Stimulated activated CD4-positive, alpha-beta T cell treated with anti-CD3 and anti-CD28 coated beads, Interleukin-2, amount 100 ng/mL, for 48 hours (primary cell): ENCODE data around the gene AKR1E2.
"Not testable (repeated sequence)": the region's sequence is repeated elsewhere in the genome, so short reads cannot be mapped to it uniquely, and the experiment has no call there.

Experiments used
- DNase-seq, 2 donors: peaks; one replicate each; pipeline ENCODE4 v3.0.0-alpha.2; 2020

AKR1E2 gene

DNA sequence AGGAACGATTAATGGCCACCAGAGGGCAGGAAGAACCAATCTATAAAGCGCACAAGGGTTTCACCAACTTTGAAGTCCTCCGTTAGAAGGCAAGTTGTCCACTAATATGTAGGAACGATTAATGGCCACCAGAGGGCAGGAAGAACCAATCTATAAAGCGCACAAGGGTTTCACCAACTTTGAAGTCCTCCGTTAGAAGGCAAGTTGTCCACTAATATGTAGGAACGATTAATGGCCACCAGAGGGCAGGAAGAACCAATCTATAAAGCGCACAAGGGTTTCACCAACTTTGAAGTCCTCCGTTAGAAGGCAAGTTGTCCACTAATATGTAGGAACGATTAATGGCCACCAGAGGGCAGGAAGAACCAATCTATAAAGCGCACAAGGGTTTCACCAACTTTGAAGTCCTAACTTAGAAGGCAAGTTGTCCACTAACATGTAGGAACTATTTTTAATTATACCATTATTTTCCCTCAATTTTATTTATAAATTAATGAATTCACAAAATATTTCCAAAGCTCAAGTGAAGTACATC, 10.3 kb upstream of the AKR1E2 start:
- not testable (repeated sequence) for DNase-seq

DNA sequence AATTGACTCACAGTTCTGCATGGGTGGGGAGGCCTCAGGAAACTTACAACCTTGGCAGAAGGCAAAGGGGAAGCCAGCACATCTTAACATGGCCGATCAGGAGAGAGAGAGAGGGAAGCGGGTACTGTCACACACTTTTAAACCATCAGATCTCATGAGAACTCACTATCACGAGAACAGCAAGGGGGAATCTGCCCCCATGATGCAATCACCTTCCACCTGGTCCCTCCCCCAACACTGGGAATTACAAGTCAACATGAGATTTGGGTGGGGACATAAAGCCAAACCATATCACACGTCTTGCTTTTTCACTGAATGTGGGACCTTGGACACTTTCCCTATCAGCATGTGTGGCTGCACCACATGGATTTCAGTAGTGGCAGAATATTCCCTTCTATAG, 9.0 kb upstream of the AKR1E2 start:
- DNase-seq = no peak

DNA sequence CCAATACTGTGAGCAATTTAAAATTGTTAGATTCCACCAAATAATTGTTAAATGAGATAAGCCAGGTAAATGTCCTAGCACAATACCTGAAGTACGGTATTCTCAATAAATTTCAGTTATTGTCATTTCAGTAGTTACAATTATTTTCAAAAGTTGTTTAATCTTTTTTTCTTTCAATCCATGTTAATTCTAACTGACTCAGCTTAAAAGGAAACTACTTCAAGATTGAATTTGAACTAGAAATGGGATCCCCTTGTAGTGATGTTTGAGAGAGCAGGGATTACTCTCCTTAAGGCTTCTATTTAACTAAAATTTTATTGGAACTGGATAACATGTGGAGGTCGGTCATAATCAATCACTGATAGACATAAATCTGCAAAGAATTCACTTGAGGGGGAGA, 6.9 kb upstream of the AKR1E2 start:
- DNase-seq = no peak

DNA sequence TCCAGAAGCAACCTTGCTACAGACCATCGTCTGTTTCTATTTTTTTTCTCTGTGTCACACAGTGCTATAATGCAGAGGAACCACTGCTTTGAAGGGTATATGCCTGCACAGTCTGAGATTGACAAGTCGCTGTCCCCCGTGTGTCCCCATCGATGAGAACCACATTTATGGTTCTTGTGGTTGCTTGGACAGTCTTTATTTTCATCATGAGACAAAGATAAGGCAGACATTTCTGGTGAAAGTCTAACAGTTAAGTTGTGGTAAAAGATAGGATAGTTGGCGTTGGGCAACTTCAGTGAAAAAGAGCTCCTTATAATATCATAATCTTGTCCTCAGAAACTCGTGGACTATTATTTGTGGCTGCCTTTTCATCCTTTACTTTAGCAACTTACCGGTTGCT, 6.3 kb upstream of the AKR1E2 start:
- DNase-seq = no peak

DNA sequence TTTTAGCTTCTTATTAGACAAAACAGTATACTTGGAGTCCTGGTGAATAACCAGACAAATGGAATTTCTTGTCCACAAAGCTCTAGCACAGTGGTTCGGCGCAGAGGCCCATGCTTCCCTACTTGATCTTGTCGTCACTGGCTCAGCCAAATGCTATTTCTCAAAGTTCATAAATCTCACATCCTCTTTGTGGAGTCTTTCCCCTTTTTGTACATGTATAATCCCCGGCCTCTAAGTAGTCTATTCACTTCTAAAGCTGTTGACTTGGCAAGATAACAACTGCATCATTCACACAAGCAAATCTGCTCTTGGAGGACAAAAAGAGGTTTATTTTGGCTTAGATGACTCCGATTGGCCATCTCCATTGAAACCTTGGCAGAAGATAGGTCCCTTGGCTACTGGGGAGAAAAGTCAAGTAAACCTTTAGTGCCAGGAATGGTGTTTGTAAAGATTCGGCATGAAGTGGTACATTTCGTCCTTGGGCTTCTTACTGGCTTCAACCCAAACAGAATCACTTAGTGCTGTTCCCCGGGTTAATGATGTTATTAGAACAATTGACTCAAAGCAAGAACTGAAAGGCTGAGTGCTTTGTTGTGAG, 5.1 kb upstream of the AKR1E2 start:
- DNase-seq = no peak

DNA sequence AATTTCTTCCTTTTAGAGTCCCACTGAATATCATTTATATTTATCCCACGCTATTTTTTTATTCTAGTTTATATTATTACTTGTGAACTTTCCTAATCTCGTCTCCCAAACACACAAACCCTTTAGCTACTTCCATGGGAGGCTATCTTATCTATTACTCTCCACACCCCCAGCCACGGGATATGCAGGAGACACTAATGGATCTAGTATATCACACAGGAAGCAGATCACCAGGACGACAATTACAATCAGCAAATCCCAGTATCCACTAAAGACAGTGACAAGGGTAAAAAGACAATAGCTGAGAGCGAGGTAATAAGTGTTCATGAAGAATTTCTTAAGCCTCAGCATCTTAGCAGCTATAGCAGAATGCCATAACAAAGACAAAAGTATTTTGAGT, 3.8 kb upstream of the AKR1E2 start:
- DNase-seq = no peak

DNA sequence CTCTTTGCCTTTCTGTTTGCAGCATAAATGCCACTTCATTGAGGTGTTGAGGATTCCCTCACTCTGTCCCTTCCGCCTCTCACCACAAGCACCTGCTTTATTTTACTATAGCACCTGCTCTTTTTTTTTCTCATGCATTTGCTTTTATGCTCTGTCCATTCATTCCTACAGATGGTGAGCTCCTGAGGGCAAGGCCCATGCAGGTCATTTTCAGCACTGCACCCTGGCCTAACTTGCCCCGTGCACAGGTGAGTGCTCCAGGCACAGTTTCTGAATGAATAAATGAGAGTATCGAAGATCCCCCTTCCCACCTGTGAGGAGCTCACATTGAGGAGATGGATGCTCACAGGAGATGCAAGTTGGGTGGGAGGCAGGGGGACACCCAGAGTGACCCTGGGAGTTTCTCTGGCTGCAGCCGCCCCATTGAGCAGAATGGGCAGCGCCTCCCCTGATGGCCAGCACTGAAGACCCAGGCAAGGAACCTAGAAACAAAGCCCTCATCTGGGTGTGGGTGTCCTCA, 1.2 kb upstream of the AKR1E2 start:
- no peak for DNase-seq

DNA sequence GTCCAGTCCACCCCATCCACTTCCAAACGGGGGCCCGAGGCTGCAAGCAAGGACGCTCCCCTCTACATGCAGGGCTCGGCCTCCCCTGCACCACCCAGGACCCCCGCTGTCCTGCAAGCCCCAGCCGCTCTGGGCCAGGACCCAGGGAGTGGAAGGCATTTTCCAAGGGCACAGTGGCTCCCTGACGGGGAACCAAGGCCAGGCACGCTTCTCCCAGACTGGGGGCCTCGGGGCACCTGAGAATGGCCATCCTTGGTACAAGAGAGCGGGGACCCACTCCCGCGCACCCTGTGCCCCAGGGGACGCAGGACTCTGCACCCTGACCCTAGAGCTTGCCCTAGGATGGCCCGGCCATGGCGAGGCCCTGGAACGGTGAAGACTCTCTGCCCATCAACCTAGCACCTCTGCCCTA, 545 bp upstream of the AKR1E2 start:
- DNase-seq = no peak

DNA sequence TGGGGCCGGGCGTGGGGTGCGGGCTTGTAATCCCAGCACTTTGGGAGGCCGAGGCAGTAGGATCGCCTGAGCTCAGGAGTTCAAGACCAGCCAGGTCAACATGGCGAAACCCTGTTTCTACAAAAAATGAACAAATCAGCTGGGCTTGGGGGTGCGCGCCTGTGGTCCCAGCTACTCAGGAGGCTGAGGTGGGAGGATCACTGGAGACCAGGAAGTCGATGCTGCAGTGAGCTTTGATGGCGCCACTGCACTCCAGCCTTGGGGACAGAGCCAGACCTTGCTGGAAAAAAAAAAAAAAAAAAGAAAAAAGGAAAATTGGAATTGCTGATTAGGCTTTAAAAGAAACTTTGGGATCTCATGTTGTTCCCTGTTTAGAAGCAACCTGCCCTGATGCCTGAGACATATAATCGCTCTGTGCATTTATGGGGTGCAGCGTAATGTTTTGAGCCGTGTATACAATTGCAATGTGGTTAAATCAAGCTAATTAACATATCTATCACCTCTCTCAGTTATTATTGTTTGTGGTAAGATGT, 851 bp downstream of the AKR1E2 start:
- DNase-seq = no peak

DNA sequence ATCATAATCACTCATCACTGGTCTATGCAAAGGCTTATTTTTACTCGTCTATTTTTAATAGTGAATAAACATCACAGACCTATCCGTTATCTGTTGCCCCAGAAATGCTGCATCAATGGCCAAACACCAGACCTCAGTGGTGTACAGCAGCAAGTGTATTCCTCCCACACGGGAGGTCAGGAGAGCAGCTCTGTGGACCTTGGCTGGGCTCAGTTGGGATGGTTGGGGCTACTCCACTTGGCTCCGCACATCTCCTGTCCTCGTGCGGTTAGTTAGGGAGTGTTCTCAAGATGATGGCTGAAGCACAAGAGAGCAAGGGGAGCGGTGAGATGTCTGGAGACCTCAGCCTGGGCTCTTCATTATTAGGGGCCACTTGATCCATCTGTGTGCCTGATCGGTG, 2.0 kb downstream of the AKR1E2 start:
- DNase-seq = no peak

DNA sequence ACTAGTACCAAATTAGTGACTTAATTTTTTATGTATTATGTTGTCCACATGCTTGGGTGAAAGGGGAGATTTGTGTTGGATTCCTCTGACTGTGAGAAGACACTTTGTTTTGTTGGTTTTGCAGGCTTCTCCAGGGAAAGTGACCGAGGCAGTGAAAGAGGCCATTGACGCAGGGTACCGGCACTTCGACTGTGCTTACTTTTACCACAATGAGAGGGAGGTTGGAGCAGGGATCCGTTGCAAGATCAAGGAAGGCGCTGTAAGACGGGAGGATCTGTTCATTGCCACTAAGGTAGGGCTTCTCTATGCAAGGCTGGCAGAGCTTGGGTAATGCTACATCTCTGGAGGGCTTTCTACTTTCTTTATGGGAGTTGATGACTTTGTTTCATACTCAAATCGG, 4.5 kb downstream of the AKR1E2 start:
- DNase-seq = no peak

DNA sequence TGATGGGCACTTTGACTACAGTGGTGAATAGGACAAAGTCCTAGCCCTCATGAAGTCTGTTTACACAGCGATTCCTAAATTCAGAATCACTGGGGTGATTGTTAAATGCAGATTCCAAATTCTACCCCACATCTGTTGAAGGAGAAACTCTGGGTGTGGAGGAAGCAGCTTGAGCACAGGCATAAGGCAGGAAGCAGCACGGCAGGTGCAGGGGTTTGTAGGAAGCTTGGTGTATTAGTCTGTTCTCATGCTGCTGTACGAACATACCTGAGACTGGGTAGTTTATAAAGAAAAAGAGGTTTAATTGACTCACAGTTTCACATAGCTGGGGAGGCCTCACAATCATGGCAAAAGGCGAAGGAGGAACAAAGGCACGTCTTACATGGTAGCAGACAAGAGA, 5.1 kb downstream of the AKR1E2 start:
- DNase-seq = no peak

DNA sequence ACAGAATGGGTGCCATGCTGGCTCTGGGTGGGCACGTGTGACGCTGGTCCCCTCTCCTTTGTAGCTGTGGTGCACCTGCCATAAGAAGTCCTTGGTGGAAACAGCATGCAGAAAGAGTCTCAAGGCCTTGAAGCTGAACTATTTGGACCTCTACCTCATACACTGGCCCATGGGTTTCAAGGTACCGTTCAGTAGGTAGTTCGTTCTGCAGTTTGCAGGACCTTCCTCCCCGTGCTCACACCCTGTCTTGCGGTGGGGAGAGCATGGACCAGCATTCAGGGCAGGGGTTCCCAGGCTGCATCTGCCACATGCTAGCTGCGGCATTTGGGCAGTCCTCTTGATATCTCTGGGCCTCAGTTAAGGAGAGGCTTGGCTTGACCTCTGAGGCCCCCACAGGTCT, 7.3 kb downstream of the AKR1E2 start:
- no peak for DNase-seq

DNA sequence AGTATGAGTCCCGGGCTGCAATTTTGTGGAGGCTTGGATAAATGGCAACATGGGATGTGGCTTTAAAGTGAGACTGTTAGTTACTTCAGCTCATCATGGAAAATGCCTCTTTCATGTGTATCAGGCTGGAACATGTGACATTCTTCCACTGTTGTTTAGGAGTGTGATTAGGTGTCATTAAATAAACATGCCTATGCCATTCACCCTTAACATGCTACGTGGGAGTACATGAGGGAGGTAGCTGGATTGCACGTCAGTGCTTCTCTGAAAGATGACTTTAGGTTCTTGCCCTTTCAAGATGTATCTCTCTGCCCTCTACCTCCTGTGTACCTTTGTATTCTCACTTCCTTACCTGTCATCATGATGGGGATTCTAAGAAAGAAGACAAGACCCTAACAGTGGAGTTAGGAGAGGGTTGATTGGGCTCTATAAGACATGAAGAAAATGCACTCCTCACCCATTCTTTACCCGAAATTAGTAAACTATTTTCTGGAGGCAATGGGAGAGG, 8.9 kb downstream of the AKR1E2 start:
- no peak for DNase-seq

DNA sequence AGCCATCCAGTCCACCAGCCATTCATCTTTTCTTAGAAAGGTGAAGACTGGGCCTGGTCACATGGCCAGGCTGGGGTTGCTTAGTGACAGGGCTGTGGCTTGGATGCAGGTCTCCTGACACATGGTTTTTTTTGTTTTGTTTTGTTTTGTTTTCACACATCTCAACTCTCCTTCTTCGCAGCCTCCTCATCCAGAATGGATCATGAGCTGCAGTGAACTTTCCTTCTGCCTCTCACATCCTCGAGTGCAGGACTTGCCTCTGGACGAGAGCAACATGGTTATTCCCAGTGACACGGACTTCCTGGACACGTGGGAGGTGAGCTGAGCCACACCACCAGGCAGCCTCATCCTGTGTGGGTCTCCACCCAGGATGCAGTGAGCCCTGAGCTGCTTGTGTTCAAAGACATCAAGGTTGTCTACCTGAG, 9.5 kb downstream of the AKR1E2 start:
- no peak for DNase-seq

DNA sequence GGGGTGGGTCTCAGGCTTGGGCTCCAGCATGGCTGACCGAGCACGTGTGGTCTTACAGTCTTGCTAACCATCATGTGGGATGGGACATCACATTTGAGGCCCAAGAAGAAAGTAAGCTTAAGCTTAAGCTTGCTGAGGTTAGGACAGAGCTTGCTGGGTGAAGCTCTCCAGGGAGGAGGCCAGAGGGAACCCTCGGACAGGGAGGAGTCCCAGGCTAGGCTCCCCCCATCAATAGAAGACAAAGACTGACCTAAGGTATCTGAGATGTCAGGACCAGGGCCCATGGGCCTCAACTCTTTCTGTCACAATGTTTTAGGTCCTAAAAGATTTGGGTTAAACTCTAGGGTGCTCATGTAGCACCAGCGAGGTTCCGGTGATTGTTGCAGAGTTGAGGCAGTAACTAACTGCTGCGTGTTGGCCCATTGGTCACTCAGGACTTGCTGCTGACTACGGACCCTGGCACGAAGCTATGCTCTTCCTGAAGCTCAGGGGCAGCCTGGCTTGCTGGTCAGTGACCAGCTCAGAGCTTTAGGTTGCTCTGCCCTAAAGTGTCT, 10.5 kb downstream of the AKR1E2 start:
- DNase-seq = no peak

DNA sequence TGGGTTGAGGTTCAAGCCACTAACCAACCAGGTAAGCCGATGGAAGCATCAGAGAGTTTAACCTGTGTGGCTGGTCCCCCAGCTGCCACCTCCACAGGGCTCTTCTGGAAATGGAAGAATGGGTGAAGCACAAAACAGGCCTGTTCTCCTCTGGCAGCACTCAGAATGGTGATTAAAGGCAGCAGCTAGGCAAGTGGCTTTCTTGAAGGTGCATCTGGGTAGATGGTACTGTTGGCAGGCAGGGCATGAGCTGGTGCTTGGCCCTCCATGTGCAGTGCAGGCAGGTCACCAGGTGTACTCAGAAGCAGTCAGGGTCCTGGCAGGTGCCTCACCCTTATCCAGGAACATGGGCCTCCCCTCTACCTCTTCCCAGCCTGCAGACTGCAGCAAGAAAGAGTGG, 11.5 kb downstream of the AKR1E2 start:
- DNase-seq = no peak

DNA sequence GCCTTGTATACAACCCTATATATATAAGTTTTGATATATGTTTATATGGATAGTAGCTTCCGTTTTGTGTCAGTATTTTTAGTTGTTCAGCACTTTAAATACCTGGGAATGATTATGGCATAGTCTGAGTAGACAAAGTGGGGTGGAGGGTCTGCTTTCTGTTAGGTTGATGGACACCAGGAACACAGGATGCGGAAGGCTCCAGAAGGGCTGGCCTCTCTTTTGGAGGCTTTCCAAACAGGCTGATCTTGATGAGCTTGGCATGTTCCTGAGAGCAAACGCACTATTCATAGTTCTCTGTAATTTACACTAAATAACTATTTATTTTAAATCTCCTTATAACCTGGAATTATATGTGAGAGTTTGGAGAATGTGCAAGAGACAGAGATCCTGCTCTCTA, 12.7 kb downstream of the AKR1E2 start:
- no peak for DNase-seq

DNA sequence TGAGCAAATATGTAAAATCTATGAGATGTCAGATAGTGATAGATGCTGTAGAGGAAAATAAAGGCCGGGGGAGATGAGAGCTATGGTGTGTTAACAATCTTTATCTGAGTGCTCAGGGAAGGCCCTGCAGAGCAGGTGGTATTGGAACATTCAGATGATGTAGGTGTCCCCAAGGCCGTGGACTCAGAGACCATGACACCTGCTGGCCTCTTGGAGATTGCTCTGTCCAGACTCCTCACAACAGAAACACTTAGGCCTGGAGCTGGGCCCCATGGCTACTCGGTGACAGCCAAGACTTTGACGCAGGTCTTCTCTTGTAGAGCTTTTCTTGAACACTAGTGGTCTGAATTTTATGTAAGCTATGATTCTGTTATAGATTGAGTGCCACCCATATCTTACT, 13.3 kb downstream of the AKR1E2 start:
- no peak for DNase-seq

DNA sequence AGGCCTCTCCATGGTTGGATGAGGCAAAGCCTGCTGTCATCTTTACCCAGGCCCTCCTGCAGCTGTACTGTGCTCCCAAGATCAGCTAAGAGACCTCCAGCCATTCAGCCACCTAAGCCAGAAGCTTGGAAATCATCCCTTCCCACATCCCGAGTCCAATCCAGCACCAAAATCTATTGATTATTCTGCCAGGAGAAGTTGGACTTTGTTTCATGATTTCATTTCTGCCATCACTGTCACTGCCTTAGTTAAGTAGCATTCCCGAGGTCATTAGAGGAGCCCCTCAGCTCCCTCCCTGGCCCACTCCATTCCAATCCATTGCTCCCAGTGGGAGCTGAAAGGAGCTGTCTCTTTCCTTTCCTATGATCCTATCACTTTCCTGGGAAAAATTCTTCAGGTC, 14.1 kb downstream of the AKR1E2 start:
- no peak for DNase-seq

DNA sequence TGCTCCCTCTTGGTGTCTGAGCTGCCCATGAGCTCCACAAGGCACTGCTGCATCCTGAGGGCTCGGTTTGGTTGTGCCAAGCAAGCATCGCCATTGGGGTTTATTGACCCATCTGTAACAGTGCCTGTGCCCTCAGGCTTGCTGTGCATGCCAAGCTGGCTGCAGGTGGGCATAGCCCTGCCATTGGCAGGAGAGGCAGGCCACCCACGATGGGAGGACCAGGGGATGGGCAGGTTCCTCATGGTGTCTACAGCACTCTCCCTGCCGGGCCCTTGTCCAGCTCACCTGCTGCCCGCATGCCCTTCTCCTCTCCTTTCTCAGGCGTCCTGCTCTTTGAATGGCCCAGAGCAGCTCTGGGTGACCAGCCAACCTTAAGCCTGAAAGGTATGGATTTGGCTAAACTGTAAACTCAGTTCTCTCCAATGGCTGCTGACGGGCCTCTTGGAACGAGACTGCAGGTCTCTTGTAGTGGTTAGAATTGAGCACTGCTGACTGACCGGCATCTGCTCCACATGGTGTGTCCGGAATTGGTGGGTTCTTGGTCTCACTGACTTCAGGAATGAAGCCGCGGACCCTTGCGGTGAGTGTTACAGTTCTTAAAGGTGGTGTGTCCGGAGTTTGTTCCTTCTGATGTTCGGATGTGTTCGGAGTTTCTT, 17.6 kb downstream of the AKR1E2 start:
- no peak for DNase-seq

DNA sequence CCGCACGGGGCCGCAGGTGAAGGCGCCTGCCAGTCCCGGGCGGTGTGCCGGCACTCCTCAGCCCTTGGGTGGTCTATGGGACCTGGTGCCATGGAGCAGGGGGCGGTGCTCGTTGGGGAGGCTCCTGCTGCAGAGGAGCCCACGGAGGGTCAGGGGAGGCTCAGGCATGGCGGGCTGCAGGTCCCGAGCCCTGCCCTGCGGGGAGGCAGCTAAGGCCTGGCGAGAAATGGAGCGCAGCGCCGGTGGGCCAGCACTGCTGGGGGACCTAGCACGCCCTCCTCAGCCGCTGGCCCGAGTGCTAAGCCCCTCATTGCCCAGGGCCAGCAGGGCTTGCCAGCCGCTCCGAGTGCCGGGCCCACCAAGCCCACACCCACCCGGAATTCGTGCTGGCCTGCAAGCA, 18.9 kb downstream of the AKR1E2 start:
- no peak for DNase-seq

DNA sequence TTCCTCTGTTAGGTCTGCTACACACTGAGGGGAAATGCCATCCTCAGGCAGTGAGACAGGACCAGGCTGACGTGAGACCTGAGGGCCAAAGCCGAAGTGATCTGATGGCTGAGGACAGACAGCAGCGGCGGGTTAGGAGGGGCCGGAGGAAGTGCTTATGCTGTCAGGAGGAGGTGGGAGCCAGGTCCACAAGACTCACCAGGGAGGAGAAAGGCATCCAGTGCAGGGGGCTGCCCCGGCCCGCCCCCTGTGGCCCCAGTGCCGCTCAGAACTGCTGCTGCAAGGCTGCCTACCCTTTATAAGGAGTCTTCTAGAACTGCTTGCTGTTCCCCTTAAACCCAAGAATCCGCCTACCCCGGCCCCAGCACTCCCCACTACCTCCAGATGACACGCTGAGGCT, 19.8 kb downstream of the AKR1E2 start:
- no peak for DNase-seq

DNA sequence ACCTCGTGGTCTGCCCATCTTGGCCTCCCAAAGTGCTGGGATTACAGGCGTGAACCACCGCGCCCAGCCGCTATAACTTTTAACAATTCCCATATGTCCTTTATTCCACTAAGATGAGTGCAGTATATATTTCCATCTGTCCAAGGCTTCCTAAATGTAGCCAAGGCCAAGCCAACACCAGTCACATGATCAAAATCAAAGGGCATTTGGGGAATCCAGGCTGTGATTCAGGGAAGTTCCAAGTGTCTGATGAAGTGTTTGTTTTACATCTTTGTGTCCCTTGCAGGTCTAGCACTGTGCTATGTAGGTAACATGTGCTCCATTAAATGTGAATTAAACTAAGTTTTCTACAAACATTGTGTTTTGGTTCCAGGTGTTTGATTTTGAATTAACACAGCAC, 20.8 kb downstream of the AKR1E2 start:
- no peak for DNase-seq
